Nephron progenitor cell (in vitro differentiated cells): Measurements from ENCODE around the gene SPDYE4.

Experiments used
- DNase-seq: peaks from one replicate; pipeline ENCODE4 v3.0.0; 2021
- H3K27ac Mint-ChIP-seq: 2 replicates; pipeline ENCODE4 v1.8.0; 2021; ENCODE audit warnings: mild to moderate bottlenecking, moderate library complexity, mixed read lengths
- H3K27me3 Mint-ChIP-seq: 2 replicates; pipeline ENCODE4 v1.8.0; 2021; ENCODE audit warnings: mild to moderate bottlenecking, low read depth, mixed read lengths; ENCODE audit not compliant: poor library complexity
- H3K36me3 Mint-ChIP-seq: 2 replicates; pipeline ENCODE4 v1.8.0; 2021; ENCODE audit warnings: low read depth, mixed read lengths
- H3K4me1 Mint-ChIP-seq: 2 replicates; pipeline ENCODE4 v1.8.0; 2021; ENCODE audit warnings: mixed read lengths
- H3K4me3 Mint-ChIP-seq: 2 replicates; pipeline ENCODE4 v1.8.0; 2021; ENCODE audit warnings: mild to moderate bottlenecking, moderate library complexity, mixed read lengths
- H3K9me3 Mint-ChIP-seq: 2 replicates; pipeline ENCODE4 v1.8.0; 2021; ENCODE audit warnings: mild to moderate bottlenecking, moderate library complexity, mixed read lengths
- CTCF ChIP-seq: fragments of 200-600 bp; sonication (generic); IDR thresholded peaks from 2 replicates; pipeline ENCODE4 v1.5.0; 2021; ENCODE audit warnings: antibody characterized with exemption

The SPDYE4 gene

GRCh38 chr17:8741366-8741765 lies 17.0 kb downstream of the SPDYE4 start:
- H3K36me3 Mint-ChIP-seq, result no peaks in the 10 kb centered on the region
- peaks cover 40% of the 10 kb centered on the region for H3K4me1 Mint-ChIP-seq
- H3K9me3 Mint-ChIP-seq, result no peaks in the 10 kb centered on the region
- H3K27ac Mint-ChIP-seq, result no peak overlapping the region
- peaks cover 19% of the 10 kb centered on the region for H3K27me3 Mint-ChIP-seq
- no peak for TF ChIP-seq CTCF
- H3K4me3 Mint-ChIP-seq, result no peak overlapping the region
- DNase-seq, result no peak

GRCh38 chr17:8740486-8740885 lies 17.9 kb downstream of the SPDYE4 start:
- TF ChIP-seq CTCF, result no peak
- DNase-seq, result no peak
- Mint-ChIP-seq H3K4me1 (peaks cover 43% of the 10 kb centered on the region), H3K4me3 (no peak overlapping the region), H3K9me3 (no peaks in the 10 kb centered on the region), H3K36me3 (no peaks in the 10 kb centered on the region), H3K27ac (no peak overlapping the region), H3K27me3 (peaks cover 18% of the 10 kb centered on the region)

- Mint-ChIP-seq H3K27me3 (peaks cover 16% of the 10 kb centered on the region), H3K36me3 (no peaks in the 10 kb centered on the region), H3K4me1 (peaks cover 36% of the 10 kb centered on the region), H3K4me3 (peak overlapping the region; percentile 33), H3K9me3 (no peaks in the 10 kb centered on the region), H3K27ac (peak overlapping the region; percentile 48)
- no peak for TF ChIP-seq CTCF
- peak; percentile 80 for DNase-seq
Observed at GRCh38 chr17:8739097-8739496, 19.2 kb downstream of the SPDYE4 start.

- no peaks in the 10 kb centered on the region for H3K36me3 Mint-ChIP-seq
- H3K27ac Mint-ChIP-seq, result no peak overlapping the region
- no peak for TF ChIP-seq CTCF
- peaks cover 10% of the 10 kb centered on the region for H3K27me3 Mint-ChIP-seq
- DNase-seq, result no peak
- H3K4me1 Mint-ChIP-seq, result peaks cover 33% of the 10 kb centered on the region
- H3K9me3 Mint-ChIP-seq, result no peaks in the 10 kb centered on the region
- H3K4me3 Mint-ChIP-seq, result no peak overlapping the region
Observed at GRCh38 chr17:8736796-8737195, 21.6 kb downstream of the SPDYE4 start.

- Mint-ChIP-seq H3K4me3 (no peak overlapping the region), H3K36me3 (no peaks in the 10 kb centered on the region), H3K9me3 (no peaks in the 10 kb centered on the region), H3K27me3 (peaks cover 10% of the 10 kb centered on the region), H3K27ac (no peak overlapping the region), H3K4me1 (peaks cover 33% of the 10 kb centered on the region)
- no peak for TF ChIP-seq CTCF
- no peak for DNase-seq
Observed at GRCh38 chr17:8736362-8736761, 22.0 kb downstream of the SPDYE4 start.

- H3K27ac Mint-ChIP-seq, result no peak overlapping the region
- no peak for TF ChIP-seq CTCF
- peaks cover 33% of the 10 kb centered on the region for H3K4me1 Mint-ChIP-seq
- H3K27me3 Mint-ChIP-seq, result peaks cover 15% of the 10 kb centered on the region
- no peak for DNase-seq
- no peaks in the 10 kb centered on the region for H3K36me3 Mint-ChIP-seq
- H3K4me3 Mint-ChIP-seq, result no peak overlapping the region
- H3K9me3 Mint-ChIP-seq, result no peaks in the 10 kb centered on the region
Observed at GRCh38 chr17:8735336-8735939, 22.9 kb downstream of the SPDYE4 start.
